Body of pancreas (tissue), 4 donors: Measurements from ENCODE around the gene OR11G2. TPM values are rescaled to one million over a fixed set of nuclear protein-coding genes. Genes with fewer than 3 reads are reported as not detected.

Experiments
- ATAC-seq: fragments of 150-250 bp; one replicate; pipeline ENCODE4 v1.9.1; 2016
- DNase-seq, 4 donors: peaks; one replicate each; pipeline ENCODE4 v3.0.0-alpha.2; 2019
- H3K27ac ChIP-seq, 4 donors: fragments of 200-600 bp; sonication (generic); 1 replicate in 3 of 4; 2 replicates in 1 of 4; pipeline versions ENCODE4 v1.5.1 to v1.6.1; 2016 to 2019; ENCODE audit warnings: mild to moderate bottlenecking in 1 of 4, mixed read lengths in 1 of 4, moderate library complexity in 1 of 4
- H3K27me3 ChIP-seq, 2 donors: fragments of 200-600 bp; sonication (generic); one replicate each; pipeline ENCODE4 v1.6.0; 2016; ENCODE audit warnings: mild to moderate bottlenecking in 1 of 2
- H3K36me3 ChIP-seq, 2 donors: fragments of 200-600 bp; sonication (generic); replicated peaks in 1 of 2; 2 replicates each; pipeline ENCODE4 v1.5.1; 2016; ENCODE audit warnings: low read depth in 2 of 2; ENCODE audit not compliant: insufficient read depth in 1 of 2
- H3K4me1 ChIP-seq: fragments of 200-600 bp; sonication (generic); one replicate; pipeline ENCODE4 v1.6.0; 2016
- H3K4me3 ChIP-seq, 2 donors: fragments of 200-600 bp; sonication (generic); 1 replicate in 1 of 2; 2 replicates in 1 of 2; pipeline ENCODE4 v1.5.1; 2016 to 2019
- H3K9me3 ChIP-seq, 3 donors: fragments of 200-600 bp; sonication (generic); 1 replicate in 2 of 3; 2 replicates in 1 of 3; pipeline ENCODE4 v1.5.1; 2016
- POLR2A ChIP-seq, 3 donors: fragments of 450-650 bp; IDR thresholded peaks; one replicate each; pipeline ENCODE4 v1.6.1; 2016; ENCODE audit warnings: antibody characterized with exemption in 3 of 3, mild to moderate bottlenecking in 2 of 3
- WGBS, 2 donors: methylation state at CpG; one replicate each; pipeline ENCODE4 v1.1.5; 2017; 5-methylcytosine and 5-hydroxymethylcytosine counted together
- intact Hi-C: fragments of 100-400 bp; cut with DNase I; formaldehyde crosslinking; loops from one replicate; pipeline ENCODE4 v1.15.1; 2023
- small RNA-seq: library from RNA; depleted of rRNA; stranded (forward); fragments of <200 nt; gene quantifications from one replicate; pipeline ENCODE3, GENCODE V24; 2016
- total RNA-seq, 2 donors: library from RNA; depleted of rRNA; stranded (reverse); fragments of >200 nt; gene quantifications; one replicate each; pipeline ENCODE4 v1.1.0, GENCODE V29; 2016
- TF ChIP-seq, protein P1 (sequence below), 7 experiments: fragments of 450-650 bp in 4 of 7; fragments of 200-600 bp in 3 of 7; sonication (generic) in 3 of 7; IDR thresholded peaks; one replicate each; pipeline ENCODE4 v1.5.1; 2016 to 2019; ENCODE audit warnings: antibody characterized with exemption in 7 of 7

The OR11G2 gene
- total RNA-seq, 2 donors from 2014 or later, result not detected

DNA sequence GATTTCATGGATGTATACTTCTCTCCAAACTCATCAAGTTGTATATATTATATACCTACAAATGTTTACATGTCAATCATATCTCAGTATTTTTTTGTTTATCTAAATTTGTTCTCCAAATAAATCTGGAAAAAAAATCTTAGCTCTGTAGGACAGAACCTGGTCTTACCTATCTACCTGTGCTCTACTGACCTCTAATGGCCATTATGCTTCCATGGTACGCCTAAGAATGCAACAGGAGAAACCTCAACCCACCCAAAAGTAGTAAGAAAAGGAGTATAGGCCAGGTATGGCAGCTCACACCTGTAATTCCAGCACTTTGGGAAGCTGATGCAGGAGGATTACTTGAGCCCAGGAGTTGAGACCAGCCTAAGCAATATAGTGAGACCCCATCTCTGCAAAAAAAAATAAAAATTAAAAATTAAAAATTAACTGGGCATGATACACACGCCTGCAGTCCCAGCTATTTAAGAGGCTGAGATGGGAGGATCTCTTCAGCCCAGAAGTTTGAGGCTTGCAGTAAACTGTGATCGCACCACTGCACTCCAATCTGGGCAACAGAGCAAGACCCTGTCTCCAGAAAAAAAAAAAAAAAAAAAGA is 57.0 kb downstream of the OR11G2 start:
- Histone ChIP-seq H3K27me3 (no peaks in the 10 kb centered on the region), H3K36me3 (no peaks in the 10 kb centered on the region), H3K27ac (no peak overlapping the region), H3K4me1 (no peaks in the 10 kb centered on the region), H3K9me3 (no peaks in the 10 kb centered on the region), H3K4me3 (no peak overlapping the region)
- intact Hi-C loops, result no loop called here
- peak in 1 of 4 donors; percentile 32 for DNase-seq
- ATAC-seq, result no peak
- 50 to 54% methylated on average over 3 of the region's 3 CpGs for WGBS, 2 donors
- no peak for TF ChIP-seq POLR2A (IDR thresholded peaks at IDR 0.05)
- TF ChIP-seq, protein P1, sequence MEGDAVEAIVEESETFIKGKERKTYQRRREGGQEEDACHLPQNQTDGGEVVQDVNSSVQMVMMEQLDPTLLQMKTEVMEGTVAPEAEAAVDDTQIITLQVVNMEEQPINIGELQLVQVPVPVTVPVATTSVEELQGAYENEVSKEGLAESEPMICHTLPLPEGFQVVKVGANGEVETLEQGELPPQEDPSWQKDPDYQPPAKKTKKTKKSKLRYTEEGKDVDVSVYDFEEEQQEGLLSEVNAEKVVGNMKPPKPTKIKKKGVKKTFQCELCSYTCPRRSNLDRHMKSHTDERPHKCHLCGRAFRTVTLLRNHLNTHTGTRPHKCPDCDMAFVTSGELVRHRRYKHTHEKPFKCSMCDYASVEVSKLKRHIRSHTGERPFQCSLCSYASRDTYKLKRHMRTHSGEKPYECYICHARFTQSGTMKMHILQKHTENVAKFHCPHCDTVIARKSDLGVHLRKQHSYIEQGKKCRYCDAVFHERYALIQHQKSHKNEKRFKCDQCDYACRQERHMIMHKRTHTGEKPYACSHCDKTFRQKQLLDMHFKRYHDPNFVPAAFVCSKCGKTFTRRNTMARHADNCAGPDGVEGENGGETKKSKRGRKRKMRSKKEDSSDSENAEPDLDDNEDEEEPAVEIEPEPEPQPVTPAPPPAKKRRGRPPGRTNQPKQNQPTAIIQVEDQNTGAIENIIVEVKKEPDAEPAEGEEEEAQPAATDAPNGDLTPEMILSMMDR (IDR thresholded peaks at IDR 0.05), result peak; percentile 32 to 67 (median 43)

Small RNA genes lying within 50 kb of the gene (small RNA-seq; reads per million reads assigned to genes)
- not detected for gene GTF2IP22

Other genes starting within 250 kb of the OR11G2 start
- gene OR4K15, start 215.3 kb upstream of the OR11G2 start, total RNA-seq, result not detected
- not detected for gene OR4Q2, start 188.7 kb upstream of the OR11G2 start, total RNA-seq
- not detected for gene OR4K14, start 171.6 kb upstream of the OR11G2 start, total RNA-seq
- not detected for gene OR4K13, start 154.9 kb upstream of the OR11G2 start, total RNA-seq
- gene OR4L1, start 130.9 kb upstream of the OR11G2 start, total RNA-seq, result not detected
- gene OR4K17, start 80.2 kb upstream of the OR11G2 start, total RNA-seq, result not detected
- not detected for gene OR4N5, start 52.1 kb upstream of the OR11G2 start, total RNA-seq
- gene OR11H6, start 32.8 kb downstream of the OR11G2 start, total RNA-seq, result not detected
- not detected for gene OR11H7, start 38.1 kb downstream of the OR11G2 start, total RNA-seq
- not detected for gene OR11H4, start 48.4 kb downstream of the OR11G2 start, total RNA-seq
- 10 to 100 TPM; 12.5 to 16.6 TPM for gene TTC5, start 115.1 kb downstream of the OR11G2 start, total RNA-seq
- 10 to 100 TPM; 17.1 to 66.9 TPM for gene CCNB1IP1, start 142.4 kb downstream of the OR11G2 start, total RNA-seq
- gene PARP2, start 152.7 kb downstream of the OR11G2 start, total RNA-seq, result 10 to 100 TPM in 1 of 2 donors, 1 to 10 TPM in 1; 5.6 to 11.7 TPM
- gene TEP1, start 222.6 kb downstream of the OR11G2 start, total RNA-seq, result 10 to 100 TPM; 32.3 to 35.3 TPM
- gene KLHL33, start 245.3 kb downstream of the OR11G2 start, total RNA-seq, result under 1 TPM in 1 of 2 donors, not detected in 1; 0.26 TPM